HCT116 (cell line): ENCODE measurements around the gene AFDN.

ENCODE experiments used
- CTCF ChIP-seq, 3 experiments: fragments of 200-600 bp in 1 of 3; sonication (generic) in 1 of 3; IDR thresholded peaks in 2 of 3; conservative IDR thresholded peaks in 1 of 3; 2 replicates each; pipeline ENCODE4 v1.5.1; 2012 to 2017; ENCODE audit warnings: low read depth in 2 of 3, low read length in 2 of 3, antibody characterized with exemption in 1 of 3, borderline replicate concordance in 1 of 3, control low read depth in 1 of 3, mild to moderate bottlenecking in 1 of 3, mixed read lengths in 1 of 3, mixed run types in 1 of 3, moderate library complexity in 1 of 3; ENCODE audit not compliant: insufficient read depth in 1 of 3
- EZH2 ChIP-seq: fragments of 200-600 bp; sonication (generic); IDR thresholded peaks from 2 replicates; pipeline ENCODE4 v1.6.1; 2017; ENCODE audit warnings: antibody characterized with exemption, mixed run types
- EZH2phosphoT487 ChIP-seq: fragments of 200-600 bp; IDR thresholded peaks from 2 replicates; pipeline ENCODE4 v1.6.1; 2018; ENCODE audit warnings: antibody characterized with exemption, borderline replicate concordance
- MAX ChIP-seq: IDR thresholded peaks from 2 replicates; pipeline ENCODE4 v1.6.1; 2012
- POLR2AphosphoS5 ChIP-seq: IDR thresholded peaks from 2 replicates; pipeline ENCODE4 v1.6.1; 2011; ENCODE audit warnings: mild to moderate bottlenecking, low read depth, low read length, moderate library complexity
- TCF7L2 ChIP-seq: IDR thresholded peaks from 2 replicates; pipeline ENCODE4 v1.7.0; 2011; ENCODE audit warnings: borderline replicate concordance, inconsistent platforms; ENCODE audit not compliant: insufficient read depth, insufficient read length; ENCODE audit errors: extremely low read depth
- ZFX ChIP-seq: fragments of 450-650 bp; IDR thresholded peaks from 2 replicates; pipeline ENCODE4 v1.6.1; 2017
- TF ChIP-seq, protein P1 (sequence below): IDR thresholded peaks from 2 replicates; pipeline ENCODE4 v1.6.1; 2012
- TF ChIP-seq, protein P2 (sequence below): IDR thresholded peaks from 2 replicates; pipeline ENCODE4 v1.6.1; 2012; ENCODE audit warnings: low read depth

DNA sequence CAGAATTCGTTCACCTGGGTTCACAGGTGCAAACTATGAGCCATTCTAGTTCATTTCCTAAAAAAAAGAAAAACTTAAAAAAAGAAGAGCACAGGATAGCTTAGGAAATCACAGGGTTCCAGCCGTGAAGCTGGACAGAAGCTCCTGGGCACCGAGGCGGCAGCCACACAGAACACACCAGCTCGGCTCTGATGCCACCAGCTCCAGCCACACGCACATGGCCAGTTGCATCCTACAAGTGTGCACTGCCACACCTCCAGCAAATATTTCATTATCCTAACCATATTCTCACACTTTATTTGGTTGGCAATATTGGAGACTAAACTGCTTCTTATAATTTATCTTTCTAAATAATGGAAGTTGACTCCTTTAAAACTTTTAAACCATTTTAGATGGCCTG is 26.2 kb upstream of the AFDN start:
- TF ChIP-seq MAX (no peak), EZH2phosphoT487 (no peak), CTCF (IDR thresholded peaks at IDR 0.05 in 2 of 3, conservative IDR thresholded peaks at IDR 0.05 in 1 of 3; ENCODE audit: borderline replicate concordance in 1 of 3, insufficient read depth in 1 of 3, low read depth in 2 of 3, low read length in 2 of 3) (no peak), POLR2AphosphoS5 (no peak), TCF7L2 (no peak), ZFX (no peak), EZH2 (no peak)
- TF ChIP-seq, protein P1, sequence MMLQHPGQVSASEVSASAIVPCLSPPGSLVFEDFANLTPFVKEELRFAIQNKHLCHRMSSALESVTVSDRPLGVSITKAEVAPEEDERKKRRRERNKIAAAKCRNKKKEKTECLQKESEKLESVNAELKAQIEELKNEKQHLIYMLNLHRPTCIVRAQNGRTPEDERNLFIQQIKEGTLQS: no peak
- TF ChIP-seq, protein P2, sequence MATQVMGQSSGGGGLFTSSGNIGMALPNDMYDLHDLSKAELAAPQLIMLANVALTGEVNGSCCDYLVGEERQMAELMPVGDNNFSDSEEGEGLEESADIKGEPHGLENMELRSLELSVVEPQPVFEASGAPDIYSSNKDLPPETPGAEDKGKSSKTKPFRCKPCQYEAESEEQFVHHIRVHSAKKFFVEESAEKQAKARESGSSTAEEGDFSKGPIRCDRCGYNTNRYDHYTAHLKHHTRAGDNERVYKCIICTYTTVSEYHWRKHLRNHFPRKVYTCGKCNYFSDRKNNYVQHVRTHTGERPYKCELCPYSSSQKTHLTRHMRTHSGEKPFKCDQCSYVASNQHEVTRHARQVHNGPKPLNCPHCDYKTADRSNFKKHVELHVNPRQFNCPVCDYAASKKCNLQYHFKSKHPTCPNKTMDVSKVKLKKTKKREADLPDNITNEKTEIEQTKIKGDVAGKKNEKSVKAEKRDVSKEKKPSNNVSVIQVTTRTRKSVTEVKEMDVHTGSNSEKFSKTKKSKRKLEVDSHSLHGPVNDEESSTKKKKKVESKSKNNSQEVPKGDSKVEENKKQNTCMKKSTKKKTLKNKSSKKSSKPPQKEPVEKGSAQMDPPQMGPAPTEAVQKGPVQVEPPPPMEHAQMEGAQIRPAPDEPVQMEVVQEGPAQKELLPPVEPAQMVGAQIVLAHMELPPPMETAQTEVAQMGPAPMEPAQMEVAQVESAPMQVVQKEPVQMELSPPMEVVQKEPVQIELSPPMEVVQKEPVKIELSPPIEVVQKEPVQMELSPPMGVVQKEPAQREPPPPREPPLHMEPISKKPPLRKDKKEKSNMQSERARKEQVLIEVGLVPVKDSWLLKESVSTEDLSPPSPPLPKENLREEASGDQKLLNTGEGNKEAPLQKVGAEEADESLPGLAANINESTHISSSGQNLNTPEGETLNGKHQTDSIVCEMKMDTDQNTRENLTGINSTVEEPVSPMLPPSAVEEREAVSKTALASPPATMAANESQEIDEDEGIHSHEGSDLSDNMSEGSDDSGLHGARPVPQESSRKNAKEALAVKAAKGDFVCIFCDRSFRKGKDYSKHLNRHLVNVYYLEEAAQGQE: no peak
